ENCODE results near the gene ZNF567. TPM values are rescaled to one million over a fixed set of nuclear protein-coding genes. Genes with fewer than 3 reads are reported as not detected.
"Not testable (repeated sequence)": the region's sequence is repeated elsewhere in the genome, so short reads cannot be mapped to it uniquely, and the experiment has no call there.

Gene ZNF567
- polyA plus RNA-seq, 2 donors = 1.6 to 2.1 TPM

DNA sequence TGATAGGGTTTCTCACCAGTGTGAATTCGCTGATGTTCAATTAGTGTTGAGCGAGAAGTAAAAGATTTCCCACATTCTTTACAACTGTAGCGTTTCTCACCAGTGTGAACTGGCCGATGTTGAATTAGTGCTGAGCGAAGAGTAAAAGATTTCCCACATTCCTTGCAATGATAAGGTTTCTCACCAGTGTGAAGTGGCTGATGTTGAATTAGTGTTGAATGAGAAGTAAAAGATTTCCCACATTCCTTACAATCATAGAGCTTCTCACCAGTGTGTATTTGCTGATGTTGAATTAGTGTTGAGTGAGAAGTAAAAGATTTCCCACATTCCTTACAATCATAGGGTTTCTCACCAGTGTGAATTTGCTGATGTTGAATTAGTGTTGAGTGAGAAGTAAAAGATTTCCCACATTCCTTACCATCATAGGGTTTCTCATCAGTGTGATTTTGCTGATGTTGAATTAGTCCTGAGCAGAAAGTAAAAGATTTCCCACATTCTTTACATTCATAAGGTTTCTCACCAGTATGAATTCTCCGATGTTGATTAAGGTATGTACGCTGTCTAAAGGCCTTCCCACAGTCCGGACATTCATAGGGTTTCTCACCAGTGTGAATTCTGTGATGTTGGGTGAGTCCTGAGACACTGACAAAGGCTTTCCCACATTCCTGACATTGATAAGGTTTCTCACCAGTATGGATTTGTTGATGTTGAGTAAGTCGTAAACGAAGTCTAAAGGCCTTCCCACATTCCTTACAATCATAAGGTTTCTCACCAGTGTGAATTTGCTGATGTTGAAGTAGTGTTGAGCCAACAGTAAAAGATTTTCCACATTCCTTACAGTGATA, 61.2 kb downstream of the ZNF567 start:
- Histone ChIP-seq H3K9me3 (ENCODE audit: control insufficient read depth in 2 of 2, insufficient read depth in 1 of 2, low read depth in 1 of 2, low read length in 1 of 2) (peaks cover 5 to 34% of the 10 kb centered on the region in 2 donors), H3K27ac (ENCODE audit: low read depth in 2 of 2, low read length in 1 of 2) (no peak overlapping the region), H3K4me3 (ENCODE audit: low read depth in 1 of 2, low read length in 2 of 2) (no peak overlapping the region), H3K4me1 (ENCODE audit: control insufficient read depth in 2 of 2, insufficient read depth in 2 of 2, low read length in 1 of 2) (no peaks in the 10 kb centered on the region), H3K27me3 (ENCODE audit: control insufficient read depth in 1 of 2, insufficient read depth in 2 of 2, low read length in 2 of 2) (no peaks in the 10 kb centered on the region), H3K36me3 (ENCODE audit: control insufficient read depth in 2 of 2, insufficient read depth in 2 of 2, low read length in 1 of 2) (peaks cover 2 to 21% of the 10 kb centered on the region in 2 donors)
- WGBS, 2 donors = 98 to 99% methylated on average over 10 of the region's 10 CpGs

DNA sequence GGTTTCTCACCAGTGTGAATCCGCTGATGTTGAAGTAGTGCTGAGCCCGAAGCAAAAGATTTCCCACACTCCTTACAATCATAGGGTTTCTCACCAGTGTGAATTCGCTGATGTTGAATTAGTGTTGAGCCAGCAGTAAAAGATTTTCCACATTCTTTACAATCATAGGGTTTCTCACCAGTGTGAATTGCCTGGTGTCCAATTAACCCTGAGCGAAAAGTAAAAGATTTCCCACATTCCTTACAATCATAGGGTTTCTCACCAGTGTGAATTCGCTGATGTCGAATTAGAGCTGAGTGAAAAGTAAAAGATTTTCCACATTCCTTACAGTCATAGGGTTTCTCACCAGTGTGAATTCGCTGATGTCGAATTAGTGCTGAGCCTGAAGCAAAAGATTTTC, 62.2 kb downstream of the ZNF567 start:
- Histone ChIP-seq H3K9me3 (ENCODE audit: control insufficient read depth in 2 of 2, insufficient read depth in 1 of 2, low read depth in 1 of 2, low read length in 1 of 2) (peaks cover 7 to 31% of the 10 kb centered on the region in 2 donors), H3K36me3 (ENCODE audit: control insufficient read depth in 2 of 2, insufficient read depth in 2 of 2, low read length in 1 of 2) (peaks cover 2 to 21% of the 10 kb centered on the region in 2 donors)
- H3K4me1 ChIP-seq (ENCODE audit: control insufficient read depth in 2 of 2, insufficient read depth in 2 of 2, low read length in 1 of 2); H3K4me3 ChIP-seq (ENCODE audit: low read depth in 1 of 2, low read length in 2 of 2); H3K27ac ChIP-seq (ENCODE audit: low read depth in 2 of 2, low read length in 1 of 2); H3K27me3 ChIP-seq (ENCODE audit: control insufficient read depth in 1 of 2, insufficient read depth in 2 of 2, low read length in 2 of 2): not testable (repeated sequence)
- 97 to 99% methylated on average over 8 of the region's 8 CpGs for WGBS, 2 donors

DNA sequence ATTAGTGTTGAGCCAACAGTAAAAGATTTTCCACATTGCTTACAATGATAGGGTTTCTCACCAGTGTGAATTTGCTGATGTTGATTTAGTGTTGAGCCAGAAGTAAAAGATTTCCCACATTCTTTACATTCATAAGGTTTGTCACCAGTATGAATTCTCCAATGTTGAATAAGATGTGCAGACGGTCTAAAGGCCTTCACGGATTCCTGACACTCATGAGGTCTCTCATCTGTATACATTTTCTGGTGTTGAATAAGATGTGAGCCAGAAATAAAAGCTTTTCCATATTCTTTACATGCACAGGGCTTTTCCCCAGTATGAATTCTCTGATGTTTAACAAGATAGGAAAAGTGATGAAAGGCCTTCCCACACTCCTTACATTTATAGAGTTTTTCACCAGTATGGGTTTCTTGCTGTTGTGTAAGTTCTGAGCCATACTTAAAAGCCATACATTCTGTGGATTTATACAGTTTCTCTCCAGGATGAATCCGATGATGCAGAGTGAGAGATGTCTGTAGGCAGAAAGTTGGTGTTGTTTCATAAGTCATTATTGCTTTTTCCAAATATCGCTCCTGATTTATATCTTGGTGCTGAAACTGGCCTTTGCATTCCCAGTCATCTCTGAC, 62.8 kb downstream of the ZNF567 start:
- H3K9me3 ChIP-seq (ENCODE audit: control insufficient read depth in 2 of 2, insufficient read depth in 1 of 2, low read depth in 1 of 2, low read length in 1 of 2) = peaks cover 7 to 32% of the 10 kb centered on the region in 2 donors
- 96 to 97% methylated on average over 4 of the region's 4 CpGs for WGBS, 2 donors
- H3K27ac ChIP-seq (ENCODE audit: low read depth in 2 of 2, low read length in 1 of 2) = no peak overlapping the region
- peaks cover 2 to 21% of the 10 kb centered on the region in 2 donors for H3K36me3 ChIP-seq (ENCODE audit: control insufficient read depth in 2 of 2, insufficient read depth in 2 of 2, low read length in 1 of 2)
- H3K4me1 ChIP-seq (ENCODE audit: control insufficient read depth in 2 of 2, insufficient read depth in 2 of 2, low read length in 1 of 2) = no peaks in the 10 kb centered on the region
- no peak overlapping the region for H3K4me3 ChIP-seq (ENCODE audit: low read depth in 1 of 2, low read length in 2 of 2)
- H3K27me3 ChIP-seq (ENCODE audit: control insufficient read depth in 1 of 2, insufficient read depth in 2 of 2, low read length in 2 of 2) = no peaks in the 10 kb centered on the region

Other genes with a start within 250 kb of the ZNF567 start
- gene ZNF566, start 198.1 kb upstream of the ZNF567 start, polyA plus RNA-seq = 1 to 10 TPM; 2.2 to 4.2 TPM
- gene ZNF260, start 159.3 kb upstream of the ZNF567 start, polyA plus RNA-seq = 1 to 10 TPM; 2.7 to 2.8 TPM
- gene ZNF529, start 114.3 kb upstream of the ZNF567 start, polyA plus RNA-seq = 1 to 10 TPM; 1.9 to 2.4 TPM
- gene ZNF382, start 82.3 kb upstream of the ZNF567 start, polyA plus RNA-seq = under 1 TPM; 0.53 to 0.71 TPM
- gene ZNF461, start 20.8 kb upstream of the ZNF567 start, polyA plus RNA-seq = 1 to 10 TPM; 2.3 to 3.3 TPM
- gene ZNF850, start 85.2 kb downstream of the ZNF567 start, polyA plus RNA-seq = under 1 TPM; 0.13 to 0.55 TPM
- gene ZNF790, start 150.8 kb downstream of the ZNF567 start, polyA plus RNA-seq = 1 to 10 TPM; 2.9 to 3.3 TPM
- 1 to 10 TPM; 2.0 to 2.3 TPM for gene ZNF345, start 163.3 kb downstream of the ZNF567 start, polyA plus RNA-seq
- under 1 TPM; 0.56 to 0.57 TPM for gene ZNF829, start 228.7 kb downstream of the ZNF567 start, polyA plus RNA-seq
- gene ZNF568, start 228.7 kb downstream of the ZNF567 start, polyA plus RNA-seq = 1 to 10 TPM; 2.2 TPM

All from esophagus (tissue), 2 donors.